Measurements from ENCODE around the gene MGRN1.

Gene MGRN1

GRCh38 chr16:4706871-4707270 is 82.2 kb downstream of the MGRN1 start:
- H3K4me3 ChIP-seq (ENCODE audit: low read length), result no peak overlapping the region
- no peak for TF ChIP-seq CTCF (conservative IDR thresholded peaks at IDR 0.05; ENCODE audit: low read length)
- DNase-seq (ENCODE audit: low read depth), result no peak

- no peak overlapping the region for H3K4me3 ChIP-seq (ENCODE audit: low read length)
- peak; percentile 18 for DNase-seq (ENCODE audit: low read depth)
- no peak for TF ChIP-seq CTCF (conservative IDR thresholded peaks at IDR 0.05; ENCODE audit: low read length)
Measured at GRCh38 chr16:4709481-4709880, 84.9 kb downstream of the MGRN1 start.

- TF ChIP-seq CTCF (conservative IDR thresholded peaks at IDR 0.05; ENCODE audit: low read length), result no peak
- no peak overlapping the region for H3K4me3 ChIP-seq (ENCODE audit: low read length)
- no peak for DNase-seq (ENCODE audit: low read depth)
Measured at GRCh38 chr16:4713663-4714501, 89.3 kb downstream of the MGRN1 start.

- no peak overlapping the region for H3K4me3 ChIP-seq (ENCODE audit: low read length)
- no peak for TF ChIP-seq CTCF (conservative IDR thresholded peaks at IDR 0.05; ENCODE audit: low read length)
- DNase-seq (ENCODE audit: low read depth), result no peak
Measured at GRCh38 chr16:4714996-4715395, 90.4 kb downstream of the MGRN1 start.

GRCh38 chr16:4718466-4718865 is 93.8 kb downstream of the MGRN1 start:
- TF ChIP-seq CTCF (conservative IDR thresholded peaks at IDR 0.05; ENCODE audit: low read length), result no peak
- no peak overlapping the region for H3K4me3 ChIP-seq (ENCODE audit: low read length)
- no peak for DNase-seq (ENCODE audit: low read depth)

GRCh38 chr16:4723071-4723767 is 98.6 kb downstream of the MGRN1 start:
- no peak for TF ChIP-seq CTCF (conservative IDR thresholded peaks at IDR 0.05; ENCODE audit: low read length)
- H3K4me3 ChIP-seq (ENCODE audit: low read length), result no peak overlapping the region
- DNase-seq (ENCODE audit: low read depth), result no peak

Measured in AG10803 (cell line).